HepG2 (cell line): ENCODE measurements around the gene EXTL1. TPM values are rescaled to one million over a fixed set of nuclear protein-coding genes. Genes with fewer than 3 reads are reported as not detected.

Experiments
- ELF1 ChIP-seq: sonication (generic); formaldehyde crosslinking; IDR thresholded peaks from 2 replicates; pipeline ENCODE4 v1.4.0; 2020; ENCODE audit warnings: missing genetic modification reagents
- FOSL2 ChIP-seq: sonication (generic); formaldehyde crosslinking; IDR thresholded peaks from 2 replicates; pipeline ENCODE4 v1.4.0; 2020; ENCODE audit warnings: missing genetic modification reagents
- NRL ChIP-seq: sonication (generic); formaldehyde crosslinking; IDR thresholded peaks from 2 replicates; pipeline ENCODE4 v1.5.0; 2020; ENCODE audit warnings: missing genetic modification reagents, mild to moderate bottlenecking, moderate library complexity, borderline replicate concordance
- ONECUT2 ChIP-seq: sonication (generic); formaldehyde crosslinking; IDR thresholded peaks from 2 replicates; pipeline ENCODE4 v1.4.0; 2020; ENCODE audit warnings: missing genetic modification reagents
- POLR2AphosphoS2 ChIP-seq: IDR thresholded peaks from 2 replicates; pipeline ENCODE4 v1.6.1; 2011; ENCODE audit warnings: low read depth, low read length, improper control_type of control experiment
- REPIN1 ChIP-seq: sonication (generic); formaldehyde crosslinking; IDR thresholded peaks from 2 replicates; pipeline ENCODE4 v1.8.0; 2022; ENCODE audit warnings: missing genetic modification reagents, low read depth, mild to moderate bottlenecking, borderline replicate concordance
- SETDB1 ChIP-seq: sonication (generic); formaldehyde crosslinking; IDR thresholded peaks from 2 replicates; pipeline ENCODE4 v1.5.1; 2020; ENCODE audit warnings: missing genetic modification reagents, mild to moderate bottlenecking, borderline replicate concordance
- ZNF318 ChIP-seq: sonication (generic); formaldehyde crosslinking; IDR thresholded peaks from 2 replicates; pipeline ENCODE4 v1.4.0; 2020; ENCODE audit warnings: mild to moderate bottlenecking, missing genetic modification reagents
- ZNF512B ChIP-seq: sonication (generic); formaldehyde crosslinking; IDR thresholded peaks from 2 replicates; pipeline ENCODE4 v1.5.1; 2020; ENCODE audit warnings: missing genetic modification reagents, mild to moderate bottlenecking, borderline replicate concordance
- polyA plus RNA-seq, 8 experiments: library from polyadenylated mRNA; depleted of rRNA in 3 of 8; stranded (reverse) in 7 of 8; unstranded in 1 of 8; fragments of >200 nt; fragmentation: Illumina TruSeq in 4 of 8; extraction: Trizol in 4 of 8; gene quantifications; 2 replicates each; pipeline versions ENCODE4 v1.2.1 to v1.2.3, GENCODE V29; 2011 to 2016; ENCODE audit warnings: low read depth in 4 of 8, missing spikeins in 1 of 8, mixed read lengths in 1 of 8; ENCODE audit not compliant: insufficient read depth in 1 of 8
- total RNA-seq, 5 experiments: library from RNA; depleted of rRNA; stranded (reverse); fragments of >200 nt; fragmentation: Illumina TruSeq; extraction: Trizol; gene quantifications; 2 replicates each; pipeline ENCODE4 v1.2.3, GENCODE V29; 2016; ENCODE audit warnings: low read depth in 1 of 5

EXTL1 gene
- total and polyA plus RNA-seq, 2 of the 13 experiments (the other 11 are each of a cell fraction or from before 2014, with no cell fraction given) = 0.35 to 1.0 TPM

GRCh38 chr1:26070963-26071342 lies 49.4 kb downstream of the EXTL1 start (continued):
- TF ChIP-seq ZNF512B (CRISPR knock-in tag) (no peak), FOSL2 (CRISPR knock-in tag) (no peak), ZNF318 (CRISPR knock-in tag) (no peak), ELF1 (CRISPR knock-in tag) (no peak), ONECUT2 (CRISPR knock-in tag) (no peak), REPIN1 (no peak), NRL (CRISPR knock-in tag) (no peak), SETDB1 (no peak), POLR2AphosphoS2 (no peak)
